H1 (cell line): Measurements from ENCODE around the gene TCIRG1. TPM values are rescaled to one million over a fixed set of nuclear protein-coding genes. Genes with fewer than 3 reads are reported as not detected.

Source experiments
- E2F6 ChIP-seq: IDR thresholded peaks from 2 replicates; pipeline ENCODE4 v1.6.1; 2012; ENCODE audit warnings: inconsistent platforms
- NANOG ChIP-seq: IDR thresholded peaks from 2 replicates; pipeline ENCODE4 v1.6.1; 2011; ENCODE audit warnings: low read length, low read depth, mild to moderate bottlenecking, inconsistent platforms; ENCODE audit not compliant: insufficient read depth, poor library complexity, severe bottlenecking
- polyA plus RNA-seq, 7 experiments: library from polyadenylated mRNA; depleted of rRNA in 3 of 7; stranded (reverse) in 5 of 7; unstranded in 2 of 7; fragments of >200 nt in 5 of 7; fragments of 200-250 nt in 2 of 7; gene quantifications; 1 replicate in 5 of 7; 2 replicates in 1 of 7; 4 replicates in 1 of 7; pipeline versions ENCODE4 v1.2.1 to v1.2.3, GENCODE V29; 2011 to 2013; ENCODE audit warnings: missing spikeins in 2 of 7, mixed read lengths in 2 of 7
- total RNA-seq: library from RNA; stranded (reverse); fragmentation: NEBNext Ultra II Directional; extraction: Animal tissue kit (Norgen Biotek cat#: 25700); gene quantifications from 2 replicates; pipeline ENCODE4 v1.2.1, GENCODE V29; 2021

The TCIRG1 gene
- total and polyA plus RNA-seq, 2 of the 8 experiments (the other 6 are each of a cell fraction or from before 2014, with no cell fraction given) = 25.3 to 39.6 TPM

- TF ChIP-seq E2F6 (no peak), NANOG (no peak)
These were observed 553 bp upstream of the TCIRG1 start (continued) for GRCh38 chr11:68038226-68038717.
